A673 (cell line): ENCODE measurements around the gene LAMA4. TPM values are rescaled to one million over a fixed set of nuclear protein-coding genes. Genes with fewer than 3 reads are reported as not detected.

ENCODE experiments used
- BruUV-seq: library from RNA; stranded (reverse); fragments of 400-500 nt; replicated peaks from 2 replicates; lab custom pipeline; 2021; lab: Mats Ljungman, UMichigan
- CTCF ChIA-PET: fragments of 300-600 bp; sonication (Branson Sonifier 250); formaldehyde crosslinking; loops from one replicate; lab custom pipeline; 2022; ENCODE audit warnings: antibody characterized with exemption; lab: Charles Lee
- POLR2A ChIA-PET: fragments of 300-600 bp; sonication (Branson Sonifier 250); formaldehyde crosslinking; loops from one replicate; lab custom pipeline; 2022; ENCODE audit warnings: antibody characterized with exemption; ENCODE audit not compliant: low non-redundant PET; lab: Charles Lee
- DNase-seq: peaks from one replicate; pipeline ENCODE4 v3.0.0-alpha.2; 2015; ENCODE audit warnings: low spot score
- H3K27ac ChIP-seq: fragments of 200-600 bp; sonication (generic); 2 replicates; pipeline ENCODE4 v1.5.1; 2016; ENCODE audit warnings: mixed run types, low read depth, mild to moderate bottlenecking, mixed read lengths, antibody characterized with exemption, low read length; ENCODE audit not compliant: poor library complexity, severe bottlenecking
- H3K27me3 ChIP-seq: fragments of 200-600 bp; sonication (generic); replicated peaks from 2 replicates; pipeline ENCODE4 v1.6.1; 2017; ENCODE audit warnings: mixed run types, low read depth, mild to moderate bottlenecking, mixed read lengths, antibody characterized with exemption, low read length; ENCODE audit not compliant: insufficient read depth, poor library complexity
- H3K36me3 ChIP-seq: fragments of 200-600 bp; sonication (generic); 2 replicates; pipeline ENCODE4 v1.6.1; 2016; ENCODE audit warnings: mixed run types, mild to moderate bottlenecking, mixed read lengths, antibody characterized with exemption, low read length; ENCODE audit not compliant: insufficient read depth, poor library complexity, severe bottlenecking
- H3K4me1 ChIP-seq: fragments of 200-600 bp; sonication (generic); 2 replicates; pipeline ENCODE4 v1.6.1; 2017; ENCODE audit warnings: mixed run types, mild to moderate bottlenecking, mixed read lengths, antibody characterized with exemption, low read length; ENCODE audit not compliant: insufficient read depth, poor library complexity, severe bottlenecking
- H3K4me3 ChIP-seq: fragments of 200-600 bp; sonication (generic); 2 replicates; pipeline ENCODE4 v1.5.1; 2016; ENCODE audit warnings: low read depth, mixed run types, mild to moderate bottlenecking, mixed read lengths, low read length; ENCODE audit not compliant: poor library complexity, severe bottlenecking
- H3K9me3 ChIP-seq: fragments of 200-600 bp; sonication (generic); 2 replicates; pipeline ENCODE4 v1.6.1; 2016; ENCODE audit warnings: mixed run types, low read depth, mild to moderate bottlenecking, mixed read lengths, antibody characterized with exemption, low read length; ENCODE audit not compliant: poor library complexity, severe bottlenecking
- CTCF ChIP-seq: fragments of 300-800, 200-600 bp; sonication (generic); conservative IDR thresholded peaks from 2 replicates; pipeline ENCODE4 v1.5.1; 2017; ENCODE audit warnings: low read depth, mild to moderate bottlenecking, antibody characterized with exemption, low read length, moderate library complexity, mixed read lengths
- EZH2 ChIP-seq: fragments of 200-600 bp; sonication (generic); IDR thresholded peaks from 2 replicates; pipeline ENCODE4 v1.6.1; 2017; ENCODE audit warnings: borderline replicate concordance, low read depth, mild to moderate bottlenecking, mixed read lengths, antibody characterized with exemption, low read length; ENCODE audit not compliant: poor library complexity, severe bottlenecking
- intact Hi-C: fragments of 100-400 bp; cut with micrococcal nuclease; formaldehyde crosslinking; loops from one replicate; pipeline ENCODE4 v1.10.0; 2022; ENCODE audit not compliant: unreplicated experiment
- total RNA-seq: library from RNA; stranded (reverse); gene quantifications from 2 replicates; pipeline ENCODE4 v1.2.3, GENCODE V29; 2021

LAMA4 gene
- total RNA-seq, 1 experiment from 2014 or later = 1.2 TPM

GRCh38 chr6:112065426-112065986 is 188.9 kb downstream of the LAMA4 start:
- Histone ChIP-seq H3K4me3 (no peak overlapping the region), H3K9me3 (no peaks in the 10 kb centered on the region), H3K4me1 (no peaks in the 10 kb centered on the region), H3K27me3 (no peaks in the 10 kb centered on the region), H3K36me3 (peaks cover 7% of the 10 kb centered on the region), H3K27ac (no peak overlapping the region)
- intact Hi-C loops = no loop called here
- CTCF ChIA-PET = interaction anchor here (0.6 kb wide), 1 partner anchor 37 kb away, joined by 3 read pairs; no protein-coding TSS in a partner anchor
- POLR2A ChIA-PET = no interaction called here
- TF ChIP-seq EZH2 (no peak), CTCF (no peak)
- DNase-seq = no peak
- no TSS peak for BruUV-seq

- ChIA-PET POLR2A (no interaction called here), CTCF (no interaction called here)
- Histone ChIP-seq H3K4me1 (no peaks in the 10 kb centered on the region), H3K9me3 (no peaks in the 10 kb centered on the region), H3K4me3 (no peak overlapping the region), H3K27ac (no peak overlapping the region), H3K36me3 (no peaks in the 10 kb centered on the region), H3K27me3 (no peaks in the 10 kb centered on the region)
- intact Hi-C loops = no loop called here
- no peak for DNase-seq
- TF ChIP-seq EZH2 (no peak), CTCF (no peak)
- BruUV-seq = no TSS peak
Observed at GRCh38 chr6:112062966-112063365, 191.4 kb downstream of the LAMA4 start.

- intact Hi-C loops = no loop called here
- CTCF ChIA-PET = no interaction called here
- no peak for TF ChIP-seq EZH2
- no peak for TF ChIP-seq CTCF
- DNase-seq = no peak
- no peak overlapping the region for H3K4me3 ChIP-seq
- no peaks in the 10 kb centered on the region for H3K4me1 ChIP-seq
- no TSS peak for BruUV-seq
- no peaks in the 10 kb centered on the region for H3K9me3 ChIP-seq
- H3K36me3 ChIP-seq = no peaks in the 10 kb centered on the region
- POLR2A ChIA-PET = no interaction called here
- H3K27ac ChIP-seq = no peak overlapping the region
- H3K27me3 ChIP-seq = no peaks in the 10 kb centered on the region
Observed at GRCh38 chr6:112061605-112062004, 192.8 kb downstream of the LAMA4 start.

Other genes starting within 250 kb of the LAMA4 start
- gene CCN6, start 200.5 kb downstream of the LAMA4 start, total RNA-seq = not detected in 2 replicates
- gene TUBE1, start 167.1 kb downstream of the LAMA4 start, total RNA-seq = 24.4 and 29.4 TPM in 2 replicates
- gene FAM229B, start 167.0 kb downstream of the LAMA4 start, total RNA-seq = 10.5 and 11.6 TPM in 2 replicates
- not detected in 2 replicates for gene RFPL4B, start 92.8 kb upstream of the LAMA4 start, total RNA-seq